ENCODE results near the gene TMEM209.

DNA sequence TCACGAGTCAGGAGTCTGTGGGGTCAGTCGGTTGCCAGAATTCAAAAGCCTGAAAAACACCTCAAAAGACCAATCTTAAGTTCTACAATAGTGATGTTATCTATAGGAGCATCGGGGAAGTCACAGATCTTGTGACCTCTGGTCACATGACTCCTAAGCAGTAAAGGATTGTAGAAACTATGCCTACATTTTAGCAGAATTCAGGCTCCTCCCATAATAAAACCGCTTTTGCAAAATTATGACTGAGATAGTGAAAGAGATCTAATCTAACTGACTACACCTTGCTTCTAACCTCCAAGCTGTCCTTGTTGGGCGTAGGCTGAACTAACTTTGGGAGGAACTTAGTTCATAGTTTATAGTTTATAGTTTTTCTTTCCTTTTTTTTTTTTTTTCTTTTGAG is 19.0 kb upstream of the TMEM209 start:
- TF ChIP-seq, protein P1, sequence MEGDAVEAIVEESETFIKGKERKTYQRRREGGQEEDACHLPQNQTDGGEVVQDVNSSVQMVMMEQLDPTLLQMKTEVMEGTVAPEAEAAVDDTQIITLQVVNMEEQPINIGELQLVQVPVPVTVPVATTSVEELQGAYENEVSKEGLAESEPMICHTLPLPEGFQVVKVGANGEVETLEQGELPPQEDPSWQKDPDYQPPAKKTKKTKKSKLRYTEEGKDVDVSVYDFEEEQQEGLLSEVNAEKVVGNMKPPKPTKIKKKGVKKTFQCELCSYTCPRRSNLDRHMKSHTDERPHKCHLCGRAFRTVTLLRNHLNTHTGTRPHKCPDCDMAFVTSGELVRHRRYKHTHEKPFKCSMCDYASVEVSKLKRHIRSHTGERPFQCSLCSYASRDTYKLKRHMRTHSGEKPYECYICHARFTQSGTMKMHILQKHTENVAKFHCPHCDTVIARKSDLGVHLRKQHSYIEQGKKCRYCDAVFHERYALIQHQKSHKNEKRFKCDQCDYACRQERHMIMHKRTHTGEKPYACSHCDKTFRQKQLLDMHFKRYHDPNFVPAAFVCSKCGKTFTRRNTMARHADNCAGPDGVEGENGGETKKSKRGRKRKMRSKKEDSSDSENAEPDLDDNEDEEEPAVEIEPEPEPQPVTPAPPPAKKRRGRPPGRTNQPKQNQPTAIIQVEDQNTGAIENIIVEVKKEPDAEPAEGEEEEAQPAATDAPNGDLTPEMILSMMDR (IDR thresholded peaks at IDR 0.05), result no peak
- no peak for TF ChIP-seq POLR2A (IDR thresholded peaks at IDR 0.05)
- TF ChIP-seq POLR2AphosphoS5 (IDR thresholded peaks at IDR 0.05; ENCODE audit: insufficient read depth in 1 of 2, low read depth in 1 of 2), result no peak

All from vagina (tissue), 2 donors.